Stimulated activated CD8-positive, alpha-beta memory T cell treated with anti-CD3 and anti-CD28 coated beads, Interleukin-2, amount 100 ng/mL, for 48 hours (primary cell): ENCODE results near the gene NKAP.
"Not testable (repeated sequence)": the region's sequence is repeated elsewhere in the genome, so short reads cannot be mapped to it uniquely, and the experiment has no call there.

Experiments used
- DNase-seq, 2 donors: peaks; one replicate each; pipeline ENCODE4 v3.0.0-alpha.2; 2020; ENCODE audit warnings: low read depth in 2 of 2

NKAP gene

GRCh38 chrX:119941336-119941735, 2.2 kb downstream of the NKAP start:
- no peak for DNase-seq

GRCh38 chrX:119935215-119935874, 8.2 kb downstream of the NKAP start:
- DNase-seq: no peak

- not testable (repeated sequence) for DNase-seq
These were observed 21.2 kb downstream of the NKAP start for GRCh38 chrX:119922391-119922790.

DNA sequence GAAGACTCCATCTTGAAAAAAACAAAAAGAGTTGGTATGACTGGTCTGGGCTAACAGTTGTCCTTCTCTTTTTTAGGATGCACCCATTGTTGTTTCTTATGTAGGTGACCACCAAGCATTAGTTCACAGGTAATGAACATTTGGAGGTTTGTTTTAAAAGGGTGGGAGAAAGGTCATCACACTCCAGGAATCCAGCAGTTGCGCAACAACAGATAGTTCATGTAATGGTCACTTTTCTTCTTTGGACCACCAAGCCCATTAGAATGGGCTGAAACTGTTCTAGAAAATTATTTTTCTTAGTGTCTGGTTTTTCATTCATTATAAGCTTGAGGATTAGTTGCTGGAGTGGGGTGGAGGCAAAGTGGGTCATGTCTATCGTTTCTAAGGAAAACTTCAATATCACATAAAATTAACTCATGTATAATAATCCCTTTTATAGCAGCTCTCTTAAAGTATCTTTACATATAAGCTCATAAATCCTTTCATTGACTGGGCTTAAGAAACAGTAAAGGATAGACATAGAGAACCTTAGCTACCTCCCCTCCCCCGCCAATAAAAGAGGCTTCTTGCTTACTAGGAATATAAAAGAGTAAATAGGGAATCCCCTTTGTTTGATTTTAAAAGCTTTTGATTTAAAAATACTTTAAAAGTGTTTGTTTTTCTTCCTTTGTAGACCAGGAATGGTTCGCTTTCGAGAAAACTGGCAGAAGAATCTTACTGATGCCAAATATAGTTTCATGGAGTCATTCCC, 23.5 kb downstream of the NKAP start:
- DNase-seq: no peak

- no peak for DNase-seq
These were observed 25.7 kb downstream of the NKAP start for GRCh38 chrX:119917877-119918276.

DNA sequence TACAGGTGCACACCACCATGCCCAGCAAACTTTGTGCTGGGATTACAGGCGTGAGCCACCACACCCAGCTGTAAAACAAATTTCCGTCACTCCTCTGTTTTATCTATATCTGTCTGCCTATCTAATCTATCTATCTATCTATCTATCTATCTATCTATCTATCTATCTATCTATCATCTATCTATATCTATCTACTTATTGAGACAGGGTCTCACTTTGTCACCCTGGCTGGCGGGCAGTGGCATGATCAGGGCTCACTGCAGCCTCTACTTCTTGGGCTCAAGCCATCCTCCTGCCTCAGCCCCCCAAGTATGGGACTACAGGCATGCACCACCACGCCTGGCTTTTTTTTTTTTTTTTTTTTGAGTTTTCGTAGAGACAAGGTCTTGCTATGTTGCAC, 27.2 kb downstream of the NKAP start:
- DNase-seq: no peak

DNA sequence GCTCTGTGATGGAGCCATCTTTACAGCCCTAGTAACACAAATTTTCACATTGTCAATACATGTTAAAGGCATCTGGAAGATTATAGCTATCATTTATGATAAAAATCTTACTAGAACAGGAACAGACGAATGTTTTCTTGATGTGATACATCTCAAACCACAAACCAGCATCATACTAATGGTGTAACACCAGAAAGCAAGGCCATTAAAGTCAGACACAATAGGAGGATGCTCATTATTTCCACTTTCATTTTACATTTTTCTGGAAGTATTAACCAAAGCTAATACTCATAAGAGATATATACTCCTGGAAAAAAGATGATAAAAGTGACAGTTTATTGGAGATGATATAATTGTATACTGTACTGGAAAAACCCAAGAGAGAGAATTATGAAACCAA, 42.6 kb downstream of the NKAP start:
- no peak for DNase-seq

DNA sequence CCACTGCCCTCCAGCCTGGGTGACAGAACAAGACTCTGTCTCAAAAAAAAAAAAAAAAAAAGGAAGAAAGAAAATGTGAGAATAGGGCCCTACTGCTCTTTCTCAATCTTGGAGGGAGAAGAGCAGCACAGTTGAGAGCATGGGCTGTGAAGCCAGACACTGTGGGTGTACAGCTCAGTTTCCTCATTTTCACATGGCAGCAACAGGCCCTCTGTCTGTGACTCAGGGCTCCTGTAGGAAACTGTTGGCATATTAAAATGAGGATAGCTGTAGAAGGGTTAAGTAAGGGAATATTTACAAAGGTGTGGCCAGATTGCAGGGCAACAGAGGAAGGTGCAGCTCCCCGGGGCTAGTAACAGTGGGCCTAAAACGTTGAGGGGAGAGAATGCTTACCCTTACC, 44.4 kb downstream of the NKAP start:
- no peak for DNase-seq

DNA sequence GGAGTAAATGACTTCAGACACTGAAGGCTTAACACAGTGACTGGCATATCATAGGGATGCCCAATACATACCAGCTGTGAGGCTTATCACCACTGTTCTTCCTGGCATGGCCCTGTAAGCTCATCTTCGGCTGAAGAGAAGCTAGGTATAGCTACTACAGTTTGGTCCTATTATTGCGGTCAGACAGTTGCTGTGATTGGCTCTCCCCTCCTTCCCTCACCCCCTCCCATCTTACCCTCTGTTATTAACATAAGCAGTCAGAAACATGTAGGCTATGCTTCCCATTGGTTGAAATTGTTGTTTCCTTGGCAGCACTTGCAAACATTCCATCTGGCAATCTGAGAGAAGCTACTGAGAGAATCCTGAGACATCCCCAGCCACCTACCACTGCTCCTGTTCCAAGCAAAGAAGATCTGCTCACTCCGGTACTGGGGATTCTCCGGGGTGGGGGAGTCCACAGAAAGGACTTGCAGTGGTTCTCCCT, 47.7 kb downstream of the NKAP start, which contains the start of gene AKAP14:
Gene AKAP14, plus strand, starts transcription at position 51 of the 484 bp plus-strand sequence. CDS start 7,331 bp downstream, outside the sequence.
- DNase-seq: no peak

DNA sequence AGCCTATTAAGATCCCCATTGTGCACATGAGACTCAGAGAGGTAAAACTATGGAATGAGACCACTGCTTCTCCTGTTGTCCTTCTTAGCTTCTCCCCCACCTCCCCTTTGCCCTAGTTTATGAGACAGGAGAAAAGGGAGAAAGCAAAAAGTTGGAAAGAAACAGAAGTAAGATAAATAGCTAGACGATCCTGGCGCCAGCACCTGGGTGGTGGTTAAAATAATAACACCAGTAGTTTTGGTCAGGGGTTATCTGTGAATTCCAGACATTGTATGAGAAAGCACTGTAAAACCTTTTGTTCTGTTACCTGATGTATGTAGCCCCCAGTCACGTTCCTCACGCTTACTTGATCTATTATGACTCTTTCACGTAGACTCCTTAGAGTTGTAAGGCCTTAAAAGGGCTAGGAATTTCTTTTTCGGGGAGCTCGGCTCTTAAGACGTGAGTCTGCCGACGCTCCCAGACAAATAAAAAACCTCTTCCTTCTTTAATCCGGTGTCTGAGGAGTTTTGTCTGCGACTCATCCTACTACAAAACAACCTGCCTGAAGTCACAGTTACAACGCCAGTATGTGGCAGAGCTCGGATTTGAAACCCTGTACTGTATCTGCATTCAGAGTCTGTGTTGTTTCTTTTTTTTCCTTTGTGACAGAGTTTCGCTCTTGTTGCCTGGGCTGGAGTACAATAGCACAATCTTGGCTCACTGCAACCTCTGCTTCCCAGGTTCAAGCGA, 51.4 kb downstream of the NKAP start:
- not testable (repeated sequence) for DNase-seq

GRCh38 chrX:119890626-119891025, 52.9 kb downstream of the NKAP start:
- DNase-seq: not testable (repeated sequence)

GRCh38 chrX:119887721-119888425, 55.7 kb downstream of the NKAP start:
- DNase-seq: peak; percentile 30 to 51

- DNase-seq: no peak
These were observed 57.8 kb downstream of the NKAP start for GRCh38 chrX:119885554-119886428.

GRCh38 chrX:119880552-119881437, 62.8 kb downstream of the NKAP start:
- DNase-seq: no peak

DNA sequence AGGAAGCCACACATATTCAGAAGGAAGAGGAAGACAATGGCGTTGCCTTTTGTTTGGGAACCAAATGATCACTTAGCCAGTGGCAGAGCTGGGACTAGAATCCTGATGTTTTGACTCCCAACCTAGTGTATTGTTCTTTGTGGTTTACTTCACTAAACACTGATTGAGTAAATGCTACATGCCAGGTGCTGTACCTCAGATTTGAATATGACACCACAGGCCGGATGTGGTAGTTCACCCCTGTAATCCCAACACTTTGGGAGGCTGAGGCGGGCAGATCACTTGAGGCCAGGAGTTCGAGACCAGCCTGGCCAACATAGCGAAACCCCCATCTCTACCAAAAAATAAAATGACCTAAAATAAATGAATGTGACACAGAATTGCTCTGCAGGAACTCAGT, 63.5 kb downstream of the NKAP start:
- DNase-seq: no peak

- DNase-seq: no peak
These were observed 64.8 kb downstream of the NKAP start for GRCh38 chrX:119878740-119879139.

GRCh38 chrX:119871599-119872395, 71.8 kb downstream of the NKAP start, which contains the start of the genes NDUFA1 and RNF113A:
Gene NDUFA1, plus strand, starts transcription at chrX:119871832. Its CDS starts 80 bp downstream, at chrX:119871912.
Gene RNF113A, minus strand, starts transcription at chrX:119871733. Its CDS starts 120 bp downstream, at chrX:119871613.
- peak; percentile 65 to 75 for DNase-seq

DNA sequence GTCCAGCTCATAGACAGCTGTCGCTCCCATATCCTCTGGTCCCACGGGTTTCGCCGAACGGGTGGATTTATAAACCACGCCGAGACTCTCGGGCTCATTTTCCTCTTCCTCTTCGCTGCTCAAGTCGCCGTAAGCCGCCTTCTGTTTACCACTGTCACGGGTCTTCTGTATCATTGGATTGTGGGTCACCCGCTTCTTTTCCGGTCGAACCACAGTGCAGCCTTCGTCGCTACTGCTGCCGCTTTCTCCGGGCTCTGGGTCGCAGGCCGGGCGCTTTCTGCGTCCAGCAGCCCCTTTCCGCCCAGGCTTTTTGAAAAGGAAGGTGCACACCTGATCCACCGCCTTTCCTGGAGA, 72.3 kb downstream of the NKAP start:
- DNase-seq: no peak
